GM23338 (cell line): Measurements from ENCODE around the gene MATR3.

ENCODE experiments used
- CTCF ChIP-seq, 2 experiments: fragments of 200-600 bp in 1 of 2; sonication (generic) in 1 of 2; conservative IDR thresholded peaks; 2 replicates each; pipeline versions ENCODE4 v1.5.1 to v1.6.1; 2016 to 2017; ENCODE audit warnings: antibody characterized with exemption in 2 of 2, low read depth in 2 of 2, mild to moderate bottlenecking in 2 of 2, moderate library complexity in 1 of 2
- ETS1 ChIP-seq: IDR thresholded peaks from 2 replicates; pipeline ENCODE4 v1.6.1; 2016; ENCODE audit warnings: antibody characterized with exemption
- EZH2 ChIP-seq: fragments of 200-600 bp; sonication (generic); IDR thresholded peaks from one replicate; pipeline ENCODE4 v1.8.0; 2017; ENCODE audit warnings: antibody characterized with exemption, mild to moderate bottlenecking, low read depth; ENCODE audit not compliant: unreplicated experiment
- EZH2phosphoT487 ChIP-seq: fragments of 200-600 bp; sonication (generic); IDR thresholded peaks from one replicate; pipeline ENCODE4 v1.8.1; 2018; ENCODE audit warnings: antibody characterized with exemption; ENCODE audit not compliant: unreplicated experiment
- JUNB ChIP-seq: IDR thresholded peaks from one replicate; pipeline ENCODE4 v1.6.1; 2016; ENCODE audit warnings: antibody characterized with exemption; ENCODE audit not compliant: unreplicated experiment
- NANOG ChIP-seq: IDR thresholded peaks from 2 replicates; pipeline ENCODE4 v1.6.1; 2016; ENCODE audit warnings: antibody characterized with exemption, borderline replicate concordance
- POLR2AphosphoS5 ChIP-seq: IDR thresholded peaks from 2 replicates; pipeline ENCODE4 v1.6.1; 2016; ENCODE audit warnings: antibody characterized with exemption, low read depth
- REST ChIP-seq: IDR thresholded peaks from one replicate; pipeline ENCODE4 v1.6.1; 2018; ENCODE audit warnings: antibody characterized with exemption; ENCODE audit not compliant: unreplicated experiment
- STAT1 ChIP-seq: IDR thresholded peaks from one replicate; pipeline ENCODE4 v1.6.1; 2016; ENCODE audit warnings: antibody characterized with exemption; ENCODE audit not compliant: unreplicated experiment

GRCh38 chr5:139374909-139375308, 81.4 kb downstream of the MATR3 start:
- TF ChIP-seq CTCF (conservative IDR thresholded peaks at IDR 0.05; ENCODE audit: low read depth in 2 of 2), result no peak
- TF ChIP-seq ETS1, result no peak
- TF ChIP-seq STAT1, result no peak
- TF ChIP-seq EZH2, result no peak
- TF ChIP-seq REST, result no peak
- peak; percentile 47; the same call in 1 of the 2 replicates for TF ChIP-seq POLR2AphosphoS5
- no peak for TF ChIP-seq EZH2phosphoT487
- no peak for TF ChIP-seq JUNB
- no peak for TF ChIP-seq NANOG
